NT2/D1 (cell line): ENCODE data around the gene TRO.

ENCODE experiments used
- DNase-seq: peaks from one replicate; pipeline ENCODE4 v3.0.0-alpha.2; 2011; ENCODE audit warnings: low read depth, low spot score
- H3K27me3 ChIP-seq: 2 replicates; pipeline ENCODE4 v1.6.0; 2011; ENCODE audit warnings: mild to moderate bottlenecking; ENCODE audit not compliant: insufficient read length, insufficient read depth
- H3K36me3 ChIP-seq: 2 replicates; pipeline ENCODE4 v1.6.1; 2011; ENCODE audit warnings: mild to moderate bottlenecking, low read length, mixed read lengths; ENCODE audit not compliant: insufficient read depth, insufficient read length
- H3K4me1 ChIP-seq: 2 replicates; pipeline ENCODE4 v1.5.1; 2011; ENCODE audit not compliant: insufficient read depth, insufficient read length
- H3K4me3 ChIP-seq: 2 replicates; pipeline ENCODE4 v1.5.1; 2011; ENCODE audit warnings: low read depth; ENCODE audit not compliant: insufficient read length
- H3K9ac ChIP-seq: 2 replicates; pipeline ENCODE4 v1.6.0; 2011; ENCODE audit warnings: low read depth; ENCODE audit not compliant: insufficient read length
- H3K9me3 ChIP-seq: 2 replicates; pipeline ENCODE4 v1.5.1; 2011; ENCODE audit warnings: mild to moderate bottlenecking, low read length; ENCODE audit not compliant: insufficient read depth
- SUZ12 ChIP-seq: IDR thresholded peaks from 2 replicates; pipeline ENCODE4 v1.6.1; 2011; ENCODE audit not compliant: insufficient read length, insufficient read depth; ENCODE audit errors: extremely low read depth
- YY1 ChIP-seq: IDR thresholded peaks from 2 replicates; pipeline ENCODE4 v1.6.1; 2011; ENCODE audit not compliant: insufficient read length, insufficient read depth
- ZNF274 ChIP-seq: IDR thresholded peaks from 2 replicates; pipeline ENCODE4 v1.6.1; 2011; ENCODE audit warnings: mild to moderate bottlenecking, low read depth, low read length

Gene TRO

GRCh38 chrX:54920610-54921426 lies at the start of gene TRO:
TRO (plus strand) TSS chrX:54920824; CDS start chrX:54922247, 1,423 bp downstream.
- H3K4me3 ChIP-seq = peak within 1 kb of the TSS; percentile 97

GRCh38 chrX:54885740-54886139 lies 34.9 kb upstream of the TRO start:
- Histone ChIP-seq H3K4me3 (no peak overlapping the region), H3K4me1 (no peaks in the 10 kb centered on the region), H3K9ac (no peak overlapping the region), H3K9me3 (peaks cover 8% of the 10 kb centered on the region; the same call in 1 of the 2 replicates), H3K27me3 (no peaks in the 10 kb centered on the region), H3K36me3 (no peaks in the 10 kb centered on the region)
- DNase-seq = no peak
- TF ChIP-seq YY1 (no peak), ZNF274 (no peak), SUZ12 (no peak)

More at GRCh38 chrX:54920610-54921426, at the start of gene TRO:
- TF ChIP-seq SUZ12 (no peak), ZNF274 (no peak), YY1 (no peak)
- H3K9ac ChIP-seq = peak within 1 kb of the TSS; percentile 95
- no peaks in the 10 kb centered on the region for H3K27me3 ChIP-seq
- DNase-seq = peak; percentile 32
- H3K36me3 ChIP-seq = peaks cover 38% of the 10 kb centered on the region
- no peaks in the 10 kb centered on the region for H3K9me3 ChIP-seq
- no peaks in the 10 kb centered on the region for H3K4me1 ChIP-seq

GRCh38 chrX:54891573-54891972 lies 29.1 kb upstream of the TRO start:
- no peak overlapping the region for H3K4me3 ChIP-seq
- peaks cover 3% of the 10 kb centered on the region for H3K4me1 ChIP-seq
- peak; percentile 36 for DNase-seq
- no peaks in the 10 kb centered on the region for H3K36me3 ChIP-seq
- no peaks in the 10 kb centered on the region for H3K27me3 ChIP-seq
- no peak overlapping the region for H3K9ac ChIP-seq
- no peaks in the 10 kb centered on the region for H3K9me3 ChIP-seq
- TF ChIP-seq SUZ12 (no peak), ZNF274 (no peak), YY1 (no peak)

- Histone ChIP-seq H3K4me1 (peaks cover 3% of the 10 kb centered on the region), H3K4me3 (no peak overlapping the region), H3K36me3 (no peaks in the 10 kb centered on the region)
Measured at GRCh38 chrX:54894159-54894558, 26.5 kb upstream of the TRO start.

GRCh38 chrX:54909941-54910340 lies 10.7 kb upstream of the TRO start:
- TF ChIP-seq ZNF274 (no peak), SUZ12 (no peak), YY1 (no peak)

More at GRCh38 chrX:54894159-54894558, 26.5 kb upstream of the TRO start:
- no peak for DNase-seq
- H3K27me3 ChIP-seq = no peaks in the 10 kb centered on the region
- no peak overlapping the region for H3K9ac ChIP-seq
- TF ChIP-seq YY1 = no peak
- no peak for TF ChIP-seq SUZ12
- no peaks in the 10 kb centered on the region for H3K9me3 ChIP-seq

GRCh38 chrX:54921427-54922021 lies 900 bp downstream of the TRO start:
- Histone ChIP-seq H3K36me3 (peaks cover 45% of the 10 kb centered on the region), H3K4me3 (peak overlapping the region; percentile 97), H3K9me3 (no peaks in the 10 kb centered on the region), H3K9ac (peak overlapping the region; percentile 95), H3K4me1 (no peaks in the 10 kb centered on the region), H3K27me3 (no peaks in the 10 kb centered on the region)
- peak; percentile 43 for DNase-seq
- TF ChIP-seq ZNF274 (no peak), SUZ12 (no peak), YY1 (no peak)

More at GRCh38 chrX:54909941-54910340, 10.7 kb upstream of the TRO start:
- DNase-seq = no peak
- no peak overlapping the region for H3K9ac ChIP-seq
- H3K4me1 ChIP-seq = no peaks in the 10 kb centered on the region
- H3K9me3 ChIP-seq = no peaks in the 10 kb centered on the region
- no peaks in the 10 kb centered on the region for H3K36me3 ChIP-seq
- no peaks in the 10 kb centered on the region for H3K27me3 ChIP-seq
- no peak overlapping the region for H3K4me3 ChIP-seq

GRCh38 chrX:54922547-54922946 lies 1.9 kb downstream of the TRO start:
- Histone ChIP-seq H3K27me3 (no peaks in the 10 kb centered on the region), H3K4me1 (no peaks in the 10 kb centered on the region), H3K9me3 (no peaks in the 10 kb centered on the region), H3K9ac (no peak overlapping the region), H3K4me3 (no peak overlapping the region), H3K36me3 (peaks cover 55% of the 10 kb centered on the region)
- no peak for TF ChIP-seq ZNF274
- TF ChIP-seq SUZ12 = no peak
- no peak for TF ChIP-seq YY1
- DNase-seq = no peak
